OCI-LY7 (cell line): Measurements from ENCODE around the gene NDC1. TPM values are rescaled to one million over a fixed set of nuclear protein-coding genes. Genes with fewer than 3 reads are reported as not detected.

Experiments used
- BruUV-seq: library from RNA; stranded (reverse); fragments of 400-500 nt; replicated peaks from 2 replicates; lab custom pipeline; 2021; lab: Mats Ljungman, UMichigan
- CTCF ChIA-PET: fragments of 300-600 bp; sonication (Branson Sonifier 250); formaldehyde crosslinking; loops from one replicate; lab custom pipeline; 2022; ENCODE audit warnings: antibody characterized with exemption; ENCODE audit not compliant: unreplicated experiment; lab: Charles Lee
- POLR2A ChIA-PET: fragments of 300-600 bp; sonication (Branson Sonifier 250); formaldehyde crosslinking; loops from one replicate; lab custom pipeline; 2022; ENCODE audit warnings: antibody characterized with exemption; lab: Charles Lee
- DNase-seq: peaks from one replicate; pipeline ENCODE4 v3.0.0-alpha.2; 2015; ENCODE audit warnings: low spot score
- H2AFZ ChIP-seq: fragments of 200-600 bp; sonication (generic), shearing (Covaris generic); 2 replicates; pipeline ENCODE4 v1.6.1; 2014; ENCODE audit warnings: mild to moderate bottlenecking, antibody characterized with exemption, low read length, moderate library complexity
- H3K27ac ChIP-seq: fragments of 200-600 bp; sonication (generic); 2 replicates; pipeline ENCODE4 v1.5.1; 2014; ENCODE audit warnings: mixed run types, low read depth, mild to moderate bottlenecking, moderate library complexity, low read length, inconsistent platforms; ENCODE audit not compliant: poor library complexity, severe bottlenecking
- H3K36me3 ChIP-seq: fragments of 200-600 bp; sonication (generic); 2 replicates; pipeline ENCODE4 v1.6.1; 2014; ENCODE audit warnings: mild to moderate bottlenecking, antibody characterized with exemption, low read length, moderate library complexity, mixed read lengths; ENCODE audit not compliant: insufficient read depth
- H3K4me1 ChIP-seq: fragments of 200-600 bp; sonication (generic); 2 replicates; pipeline ENCODE4 v1.5.1; 2014; ENCODE audit warnings: mild to moderate bottlenecking, low read length; ENCODE audit not compliant: insufficient read depth, poor library complexity, severe bottlenecking
- H3K4me2 ChIP-seq: fragments of 200-600 bp; sonication (generic); 2 replicates; pipeline ENCODE4 v1.6.1; 2014; ENCODE audit warnings: mild to moderate bottlenecking, low read length
- H3K4me3 ChIP-seq: fragments of 200-600 bp; sonication (generic); 2 replicates; pipeline ENCODE4 v1.5.1; 2014; ENCODE audit warnings: mild to moderate bottlenecking, low read depth, low read length; ENCODE audit not compliant: poor library complexity, severe bottlenecking
- H3K79me2 ChIP-seq: fragments of 200-600 bp; sonication (generic); 2 replicates; pipeline ENCODE4 v1.6.1; 2016; ENCODE audit warnings: low read depth, mild to moderate bottlenecking, low read length, moderate library complexity, mixed read lengths; ENCODE audit not compliant: insufficient read depth
- H3K9me2 ChIP-seq: fragments of 200-600 bp; sonication (generic); 2 replicates; pipeline ENCODE4 v1.6.1; 2016; ENCODE audit warnings: mild to moderate bottlenecking, low read length, mixed read lengths; ENCODE audit not compliant: insufficient read depth
- H3K9me3 ChIP-seq: fragments of 200-600 bp; sonication (generic); 2 replicates; pipeline ENCODE4 v1.6.1; 2014; ENCODE audit warnings: mild to moderate bottlenecking, mixed run types, low read length, mixed read lengths
- H4K20me1 ChIP-seq: fragments of 200-600 bp; sonication (generic); 2 replicates; pipeline ENCODE4 v1.6.1; 2014; ENCODE audit warnings: mild to moderate bottlenecking, antibody characterized with exemption, low read length, moderate library complexity, mixed read lengths; ENCODE audit not compliant: insufficient read depth
- EZH2phosphoT487 ChIP-seq: fragments of 200-600 bp; sonication (generic); IDR thresholded peaks from 2 replicates; pipeline ENCODE4 v1.6.1; 2018; ENCODE audit warnings: low read depth, borderline replicate concordance, mild to moderate bottlenecking, mixed run types, antibody characterized with exemption, low read length, moderate library complexity, mixed read lengths
- intact Hi-C: fragments of 100-400 bp; cut with micrococcal nuclease; formaldehyde crosslinking; loops from one replicate; pipeline ENCODE4 v1.10.0; 2022; ENCODE audit not compliant: unreplicated experiment
- total RNA-seq, 2 experiments: library from RNA; depleted of rRNA in 1 of 2; stranded (reverse); fragments of >200 nt in 1 of 2; shearing (Covaris generic) in 1 of 2; gene quantifications; 2 replicates each; pipeline ENCODE4 v1.2.3, GENCODE V29; 2014 to 2022
- TF ChIP-seq, protein P1 (sequence below): fragments of 200-600 bp; sonication (generic); conservative IDR thresholded peaks from 2 replicates; pipeline ENCODE4 v1.5.1; 2014; ENCODE audit warnings: mild to moderate bottlenecking, antibody characterized with exemption, low read length, moderate library complexity, mixed read lengths

Gene NDC1
- total RNA-seq, 2 experiments from 2014 or later, result 51.8 to 71.5 TPM

DNA sequence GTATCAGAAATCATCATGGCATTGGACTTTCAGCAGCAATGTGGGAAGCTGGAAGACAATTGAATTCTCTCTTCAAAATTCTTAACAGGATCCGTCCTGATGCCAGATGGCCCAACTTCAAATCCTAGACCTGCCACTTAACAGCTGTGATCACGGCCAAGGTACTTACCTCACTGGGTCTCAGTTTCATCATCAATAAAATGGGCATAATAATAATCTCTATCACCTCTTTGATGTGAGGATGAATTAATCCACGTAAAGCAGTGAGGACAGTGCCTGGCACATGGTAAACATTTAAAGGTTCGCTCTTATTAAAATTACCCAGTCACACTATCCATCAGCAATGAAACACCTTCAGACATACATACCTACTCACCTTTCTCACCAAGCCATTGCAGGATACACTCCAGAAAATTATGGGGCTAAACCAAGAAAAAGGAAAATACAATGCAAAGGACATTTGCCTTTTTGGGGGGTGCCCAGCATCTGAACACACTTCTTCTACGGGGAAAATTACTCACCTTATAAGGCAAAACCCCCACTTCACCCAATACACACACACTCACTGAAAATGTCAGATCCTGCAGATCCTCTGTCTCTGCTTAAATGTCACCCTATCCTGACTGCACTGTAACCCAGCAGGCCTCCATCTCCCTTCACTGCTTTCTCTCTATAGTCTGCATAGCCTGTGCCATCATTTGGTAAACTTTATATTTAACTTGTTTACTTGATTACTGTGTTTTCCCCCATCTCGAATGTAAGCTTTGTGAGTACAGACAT is 120.9 kb downstream of the NDC1 start:
- Histone ChIP-seq H3K27ac (no peak overlapping the region), H3K4me3 (no peak overlapping the region), H4K20me1 (no peaks in the 10 kb centered on the region), H2AFZ (no peak overlapping the region), H3K9me3 (no peaks in the 10 kb centered on the region), H3K79me2 (no peaks in the 10 kb centered on the region), H3K9me2 (no peaks in the 10 kb centered on the region), H3K36me3 (no peaks in the 10 kb centered on the region), H3K4me1 (no peaks in the 10 kb centered on the region), H3K4me2 (no peak overlapping the region)
- intact Hi-C loops, result no loop called here
- no TSS peak for BruUV-seq
- DNase-seq, result no peak
- POLR2A ChIA-PET, result no interaction called here
- CTCF ChIA-PET, result no interaction called here
- no peak for TF ChIP-seq EZH2phosphoT487
- TF ChIP-seq, protein P1, sequence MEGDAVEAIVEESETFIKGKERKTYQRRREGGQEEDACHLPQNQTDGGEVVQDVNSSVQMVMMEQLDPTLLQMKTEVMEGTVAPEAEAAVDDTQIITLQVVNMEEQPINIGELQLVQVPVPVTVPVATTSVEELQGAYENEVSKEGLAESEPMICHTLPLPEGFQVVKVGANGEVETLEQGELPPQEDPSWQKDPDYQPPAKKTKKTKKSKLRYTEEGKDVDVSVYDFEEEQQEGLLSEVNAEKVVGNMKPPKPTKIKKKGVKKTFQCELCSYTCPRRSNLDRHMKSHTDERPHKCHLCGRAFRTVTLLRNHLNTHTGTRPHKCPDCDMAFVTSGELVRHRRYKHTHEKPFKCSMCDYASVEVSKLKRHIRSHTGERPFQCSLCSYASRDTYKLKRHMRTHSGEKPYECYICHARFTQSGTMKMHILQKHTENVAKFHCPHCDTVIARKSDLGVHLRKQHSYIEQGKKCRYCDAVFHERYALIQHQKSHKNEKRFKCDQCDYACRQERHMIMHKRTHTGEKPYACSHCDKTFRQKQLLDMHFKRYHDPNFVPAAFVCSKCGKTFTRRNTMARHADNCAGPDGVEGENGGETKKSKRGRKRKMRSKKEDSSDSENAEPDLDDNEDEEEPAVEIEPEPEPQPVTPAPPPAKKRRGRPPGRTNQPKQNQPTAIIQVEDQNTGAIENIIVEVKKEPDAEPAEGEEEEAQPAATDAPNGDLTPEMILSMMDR, result no peak

DNA sequence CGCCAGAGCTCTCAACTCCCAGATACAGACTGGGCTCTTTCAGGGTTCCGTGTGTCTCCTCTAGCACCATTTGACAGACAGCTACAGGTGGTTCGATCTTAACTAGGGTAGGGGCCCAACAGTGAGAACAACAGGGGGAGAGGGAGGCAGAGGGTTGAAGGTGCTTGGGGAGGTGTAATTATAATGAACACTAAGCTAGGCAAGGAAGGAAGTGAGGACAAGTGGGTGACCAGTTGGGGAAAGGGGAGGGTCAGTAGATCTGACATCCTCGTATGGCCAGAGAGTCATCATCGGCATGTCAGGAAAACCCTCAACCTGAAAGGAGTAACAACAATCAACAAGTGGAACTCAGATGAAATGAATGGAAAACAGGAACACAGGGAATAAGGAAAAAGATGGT is 121.9 kb downstream of the NDC1 start:
- H3K4me2 ChIP-seq, result no peak overlapping the region
- H3K36me3 ChIP-seq, result no peaks in the 10 kb centered on the region
- H3K9me2 ChIP-seq, result no peaks in the 10 kb centered on the region
- no peak overlapping the region for H2AFZ ChIP-seq
- no peaks in the 10 kb centered on the region for H3K79me2 ChIP-seq
- intact Hi-C loops, result no loop called here
- H3K9me3 ChIP-seq, result no peaks in the 10 kb centered on the region
- H3K27ac ChIP-seq, result no peak overlapping the region
- BruUV-seq, result no TSS peak
- DNase-seq, result no peak
- H4K20me1 ChIP-seq, result no peaks in the 10 kb centered on the region
- ChIA-PET CTCF (no interaction called here), POLR2A (no interaction called here)
- TF ChIP-seq EZH2phosphoT487, result no peak
- TF ChIP-seq, protein P1, result no peak
- no peaks in the 10 kb centered on the region for H3K4me1 ChIP-seq
- no peak overlapping the region for H3K4me3 ChIP-seq

DNA sequence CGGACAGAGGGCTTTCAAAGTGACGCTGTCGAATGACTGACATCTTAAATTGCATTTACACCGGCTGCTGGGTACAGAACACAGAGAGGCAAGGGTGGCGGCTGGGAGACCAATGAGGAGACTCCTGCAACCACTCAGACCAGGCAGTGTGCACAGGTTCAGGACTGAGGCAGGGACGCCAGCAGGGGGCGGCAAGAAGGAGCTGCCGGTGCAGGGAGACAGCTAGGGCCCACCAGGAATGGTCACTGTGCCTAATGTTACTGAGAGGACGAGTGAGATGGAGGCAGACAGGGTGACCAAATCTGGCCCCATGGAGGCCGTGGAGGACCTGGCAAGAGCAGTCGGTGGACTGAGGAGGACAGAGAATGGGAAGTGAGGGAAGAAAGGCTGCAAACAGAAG is 122.6 kb downstream of the NDC1 start:
- no peaks in the 10 kb centered on the region for H3K9me2 ChIP-seq
- no peaks in the 10 kb centered on the region for H3K79me2 ChIP-seq
- no peak overlapping the region for H3K27ac ChIP-seq
- intact Hi-C loops, result no loop called here
- ChIA-PET POLR2A (no interaction called here), CTCF (no interaction called here)
- H3K4me1 ChIP-seq, result no peaks in the 10 kb centered on the region
- DNase-seq, result peak; percentile 20
- TF ChIP-seq, protein P1, result peak; percentile 70
- no peak for TF ChIP-seq EZH2phosphoT487
- no peaks in the 10 kb centered on the region for H3K36me3 ChIP-seq
- H2AFZ ChIP-seq, result no peak overlapping the region
- no peak overlapping the region for H3K4me2 ChIP-seq
- no TSS peak for BruUV-seq
- H3K9me3 ChIP-seq, result no peaks in the 10 kb centered on the region
- no peak overlapping the region for H3K4me3 ChIP-seq
- H4K20me1 ChIP-seq, result no peaks in the 10 kb centered on the region
